HG02981 (cell line): ENCODE data around the gene GABRR1.

Experiments
- ATAC-seq: cut with Tn5 transposase; IDR thresholded peaks from one replicate; pipeline ENCODE4 v1.9.1; 2021; ENCODE audit warnings: mild to moderate bottlenecking, moderate library complexity; ENCODE audit not compliant: unreplicated experiment

Gene GABRR1

GRCh38 chr6:89216411-89216810 lies 747 bp downstream of the GABRR1 start:
- no peak for ATAC-seq

- ATAC-seq, result no peak
These were observed 1.8 kb downstream of the GABRR1 start for GRCh38 chr6:89215391-89215790.

- no peak for ATAC-seq
These were observed 3.0 kb downstream of the GABRR1 start for GRCh38 chr6:89214197-89214596.

GRCh38 chr6:89212472-89212871 lies 4.7 kb downstream of the GABRR1 start:
- ATAC-seq, result no peak

- ATAC-seq, result no peak
These were observed 7.7 kb downstream of the GABRR1 start for GRCh38 chr6:89209457-89209856.

GRCh38 chr6:89208551-89208950 lies 8.6 kb downstream of the GABRR1 start:
- no peak for ATAC-seq

GRCh38 chr6:89205819-89206218 lies 11.3 kb downstream of the GABRR1 start:
- ATAC-seq, result no peak

- no peak for ATAC-seq
These were observed 13.1 kb downstream of the GABRR1 start for GRCh38 chr6:89204096-89204495.

- no peak for ATAC-seq
These were observed 16.4 kb downstream of the GABRR1 start for GRCh38 chr6:89200706-89201215.

- ATAC-seq, result no peak
These were observed 17.6 kb downstream of the GABRR1 start for GRCh38 chr6:89199579-89199978.

- ATAC-seq, result no peak
These were observed 18.9 kb downstream of the GABRR1 start for GRCh38 chr6:89198235-89198634.

GRCh38 chr6:89197141-89197540 lies 20.0 kb downstream of the GABRR1 start:
- no peak for ATAC-seq

- no peak for ATAC-seq
These were observed 22.6 kb downstream of the GABRR1 start for GRCh38 chr6:89194559-89194958.

GRCh38 chr6:89190741-89191140 lies 26.4 kb downstream of the GABRR1 start:
- no peak for ATAC-seq

- ATAC-seq, result no peak
These were observed 29.7 kb downstream of the GABRR1 start for GRCh38 chr6:89187504-89187903.

GRCh38 chr6:89186762-89187161 lies 30.4 kb downstream of the GABRR1 start:
- no peak for ATAC-seq

GRCh38 chr6:89184344-89184743 lies 32.8 kb downstream of the GABRR1 start:
- ATAC-seq, result no peak

GRCh38 chr6:89183294-89183693 lies 33.9 kb downstream of the GABRR1 start:
- ATAC-seq, result no peak

GRCh38 chr6:89180971-89181370 lies 36.2 kb downstream of the GABRR1 start:
- no peak for ATAC-seq

- ATAC-seq, result no peak
These were observed 37.0 kb downstream of the GABRR1 start for GRCh38 chr6:89180112-89180511.

GRCh38 chr6:89173634-89174033 lies 43.5 kb downstream of the GABRR1 start:
- no peak for ATAC-seq

GRCh38 chr6:89172131-89172530 lies 45.0 kb downstream of the GABRR1 start:
- ATAC-seq, result no peak

- no peak for ATAC-seq
These were observed 55.1 kb downstream of the GABRR1 start for GRCh38 chr6:89162047-89162371.
